PFSK-1 (cell line): ENCODE results near the gene CSF1.

ENCODE experiments used
- FOXP2 ChIP-seq: optimal IDR thresholded peaks from 2 replicates; pipeline ENCODE3; 2011; ENCODE audit warnings: borderline replicate concordance, control low read depth, inconsistent platforms; ENCODE audit not compliant: insufficient read depth; ENCODE audit errors: extremely low read length, extremely low read depth
- POLR2AphosphoS5 ChIP-seq: IDR thresholded peaks from 2 replicates; pipeline ENCODE4 v1.6.1; 2012; ENCODE audit warnings: low read depth, mild to moderate bottlenecking, control low read depth, low read length, moderate library complexity
- REST ChIP-seq, 2 experiments: IDR thresholded peaks; 2 replicates each; pipeline versions ENCODE4 v1.6.1 to v1.8.0; 2011 to 2012; ENCODE audit warnings: low read depth in 2 of 2, low read length in 2 of 2, control low read depth in 1 of 2, inconsistent platforms in 1 of 2, mild to moderate bottlenecking in 1 of 2, moderate library complexity in 1 of 2; ENCODE audit not compliant: insufficient read depth in 1 of 2
- SIN3A ChIP-seq: IDR thresholded peaks from 2 replicates; pipeline ENCODE4 v1.6.1; 2012; ENCODE audit warnings: mild to moderate bottlenecking, low read length, moderate library complexity, borderline replicate concordance; ENCODE audit not compliant: insufficient read depth
- TAF1 ChIP-seq: IDR thresholded peaks from 2 replicates; pipeline ENCODE4 v1.6.1; 2012; ENCODE audit warnings: low read length, control low read depth, borderline replicate concordance; ENCODE audit not compliant: insufficient read depth

CSF1 gene

GRCh38 chr1:109880971-109881894 is 29.4 kb upstream of the CSF1 start:
- TF ChIP-seq POLR2AphosphoS5 (no peak), REST (IDR thresholded peaks at IDR 0.05; ENCODE audit: insufficient read depth in 1 of 2, low read depth in 2 of 2, low read length in 2 of 2) (no peak), SIN3A (no peak)

- no peak for TF ChIP-seq TAF1
- TF ChIP-seq SIN3A: no peak
- TF ChIP-seq POLR2AphosphoS5: no peak
- no peak for TF ChIP-seq REST (IDR thresholded peaks at IDR 0.05; ENCODE audit: insufficient read depth in 1 of 2, low read depth in 2 of 2, low read length in 2 of 2)
- no peak for TF ChIP-seq FOXP2
Measured at GRCh38 chr1:109881906-109882287, 28.8 kb upstream of the CSF1 start.

GRCh38 chr1:109882288-109883245 is 28.1 kb upstream of the CSF1 start:
- TF ChIP-seq REST (IDR thresholded peaks at IDR 0.05; ENCODE audit: insufficient read depth in 1 of 2, low read depth in 2 of 2, low read length in 2 of 2) (no peak), TAF1 (no peak), POLR2AphosphoS5 (no peak), SIN3A (no peak), FOXP2 (no peak)

GRCh38 chr1:109883248-109883955 is 27.2 kb upstream of the CSF1 start:
- no peak for TF ChIP-seq TAF1
- no peak for TF ChIP-seq FOXP2
- TF ChIP-seq REST (IDR thresholded peaks at IDR 0.05; ENCODE audit: insufficient read depth in 1 of 2, low read depth in 2 of 2, low read length in 2 of 2): no peak
- no peak for TF ChIP-seq POLR2AphosphoS5
- TF ChIP-seq SIN3A: no peak
